ENCODE data around the gene LIX1L.

DNA sequence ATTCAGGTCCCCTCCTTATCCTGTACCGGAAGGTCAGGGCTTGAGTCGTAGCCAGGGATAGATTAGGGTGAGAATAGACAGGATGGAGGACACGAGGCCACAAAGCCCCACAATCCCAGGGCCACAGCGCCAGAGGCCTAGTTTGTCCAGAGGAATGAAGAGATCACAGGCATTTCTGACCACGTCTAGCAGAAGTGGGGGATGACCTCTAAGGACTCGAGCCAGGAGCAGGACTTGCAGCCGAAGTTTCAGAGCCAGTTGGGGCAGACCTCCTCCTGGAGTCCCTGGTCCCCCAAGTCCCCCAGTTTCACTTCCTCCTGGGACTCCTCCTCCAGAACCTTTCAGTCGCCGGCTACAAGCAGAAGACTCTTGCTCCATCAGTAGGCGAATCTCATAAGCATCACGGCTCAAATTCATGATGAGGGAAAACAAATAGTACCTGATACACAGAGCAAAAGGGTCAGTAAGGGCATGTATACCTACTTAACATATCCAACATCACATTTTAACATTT lies 45.6 kb downstream of the LIX1L start:
- TF ChIP-seq, protein P1, sequence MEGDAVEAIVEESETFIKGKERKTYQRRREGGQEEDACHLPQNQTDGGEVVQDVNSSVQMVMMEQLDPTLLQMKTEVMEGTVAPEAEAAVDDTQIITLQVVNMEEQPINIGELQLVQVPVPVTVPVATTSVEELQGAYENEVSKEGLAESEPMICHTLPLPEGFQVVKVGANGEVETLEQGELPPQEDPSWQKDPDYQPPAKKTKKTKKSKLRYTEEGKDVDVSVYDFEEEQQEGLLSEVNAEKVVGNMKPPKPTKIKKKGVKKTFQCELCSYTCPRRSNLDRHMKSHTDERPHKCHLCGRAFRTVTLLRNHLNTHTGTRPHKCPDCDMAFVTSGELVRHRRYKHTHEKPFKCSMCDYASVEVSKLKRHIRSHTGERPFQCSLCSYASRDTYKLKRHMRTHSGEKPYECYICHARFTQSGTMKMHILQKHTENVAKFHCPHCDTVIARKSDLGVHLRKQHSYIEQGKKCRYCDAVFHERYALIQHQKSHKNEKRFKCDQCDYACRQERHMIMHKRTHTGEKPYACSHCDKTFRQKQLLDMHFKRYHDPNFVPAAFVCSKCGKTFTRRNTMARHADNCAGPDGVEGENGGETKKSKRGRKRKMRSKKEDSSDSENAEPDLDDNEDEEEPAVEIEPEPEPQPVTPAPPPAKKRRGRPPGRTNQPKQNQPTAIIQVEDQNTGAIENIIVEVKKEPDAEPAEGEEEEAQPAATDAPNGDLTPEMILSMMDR (IDR thresholded peaks at IDR 0.05): no peak
- no peak for TF ChIP-seq POLR2A (IDR thresholded peaks at IDR 0.05)
